CD4-positive, alpha-beta T cell treated with Interleukin-4 for 1 hour (primary cell): ENCODE data around the gene TNFRSF25.

Source experiments
- DNase-seq, 2 donors: peaks; one replicate each; pipeline ENCODE4 v3.0.0-alpha.2; 2020 to 2022

Gene TNFRSF25

DNA sequence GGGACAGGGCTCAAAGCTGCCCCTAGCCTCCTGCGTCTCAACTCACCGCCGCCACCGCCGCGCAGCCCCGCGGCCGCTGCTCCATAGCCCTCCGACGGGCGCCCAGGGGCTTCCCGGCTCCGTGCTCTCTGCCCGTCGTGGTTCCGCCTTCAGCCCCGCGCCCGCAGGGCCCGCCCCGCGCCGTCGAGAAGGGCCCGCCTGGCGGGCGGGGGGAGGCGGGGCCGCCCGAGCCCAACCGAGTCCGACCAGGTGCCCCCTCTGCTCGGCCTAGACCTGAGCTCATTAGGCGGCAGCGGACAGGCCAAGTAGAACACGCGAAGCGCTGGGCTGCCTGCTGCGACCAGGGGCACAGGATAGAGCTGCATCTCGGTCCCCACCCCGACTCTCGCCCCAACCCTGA, at the start of gene TNFRSF25:
Gene TNFRSF25 (minus strand): TSS at position 151 of the 400 bp plus-strand sequence. CDS start 66 bp downstream, at position 85.
- DNase-seq, result peak; percentile 51 to 67

- no peak for DNase-seq
These were observed 49.8 kb upstream of the TNFRSF25 start for GRCh38 chr1:6515771-6516170.

DNA sequence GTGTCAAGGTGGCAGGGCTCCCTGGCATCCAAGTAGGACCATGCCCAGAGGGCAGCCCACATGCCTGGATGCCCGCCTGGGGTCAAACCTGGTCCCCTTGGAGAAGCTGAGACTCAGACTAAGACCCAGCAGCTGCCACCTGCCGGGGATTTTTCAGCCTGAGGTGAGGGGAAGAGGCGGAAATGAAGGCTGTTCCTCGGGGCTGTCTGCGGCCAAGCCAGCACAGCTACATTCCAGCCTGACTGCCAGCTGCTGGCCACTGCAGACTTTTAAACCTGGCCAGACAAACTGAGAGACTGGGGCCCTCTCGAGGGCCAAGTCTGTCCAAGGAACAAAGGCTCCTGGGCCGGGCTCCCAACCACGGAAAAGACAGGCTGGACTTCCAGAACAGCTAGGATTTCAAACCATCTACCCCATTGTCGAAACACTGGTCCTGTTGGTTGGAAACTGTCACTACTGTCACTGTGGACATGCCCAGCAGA, 47.4 kb upstream of the TNFRSF25 start:
- DNase-seq, result no peak

GRCh38 chr1:6512908-6513280, 46.9 kb upstream of the TNFRSF25 start:
- DNase-seq, result no peak

- DNase-seq, result no peak
These were observed 46.4 kb upstream of the TNFRSF25 start for GRCh38 chr1:6512245-6512907.

GRCh38 chr1:6511561-6512244, 45.7 kb upstream of the TNFRSF25 start:
- no peak for DNase-seq

DNA sequence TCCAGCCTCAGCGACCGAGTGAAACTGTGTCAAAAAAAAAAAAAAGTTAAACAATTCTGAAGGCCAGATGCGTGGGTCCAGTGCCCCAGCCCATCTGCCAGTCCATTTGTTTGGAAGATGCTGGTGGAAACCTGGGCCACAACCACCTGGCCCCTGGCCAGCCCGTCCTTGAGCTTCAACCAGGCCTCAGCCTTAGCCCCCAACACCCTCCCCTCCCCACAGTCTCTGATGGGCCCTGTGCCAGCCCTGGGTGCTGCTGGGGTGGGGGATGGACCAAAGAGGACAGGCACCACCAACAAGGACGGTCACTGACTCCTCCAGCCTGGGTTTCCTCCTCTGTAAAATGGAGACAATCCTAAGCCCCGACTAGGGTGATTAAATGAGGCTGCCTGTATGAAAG, 45.1 kb upstream of the TNFRSF25 start:
- DNase-seq, result no peak

DNA sequence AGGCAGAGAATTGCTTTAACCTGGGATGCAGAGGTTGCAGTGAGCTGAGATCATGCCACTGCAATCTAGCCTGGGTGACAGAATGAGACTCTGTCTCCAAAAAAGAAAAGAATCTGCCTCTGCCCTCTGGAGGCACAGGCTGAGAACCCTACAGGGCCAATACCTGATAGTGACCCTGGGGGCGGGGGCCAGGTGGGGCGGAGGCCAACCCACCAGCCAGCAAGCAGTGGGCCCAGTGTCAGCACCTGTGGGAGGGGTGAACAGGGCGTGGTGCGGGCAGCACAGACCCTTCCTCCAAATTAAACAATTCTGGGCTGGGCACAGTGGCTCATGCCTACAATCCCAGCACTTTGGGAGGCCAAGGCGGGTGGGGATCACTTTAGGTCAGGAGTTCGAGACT, 44.5 kb upstream of the TNFRSF25 start:
- no peak for DNase-seq

DNA sequence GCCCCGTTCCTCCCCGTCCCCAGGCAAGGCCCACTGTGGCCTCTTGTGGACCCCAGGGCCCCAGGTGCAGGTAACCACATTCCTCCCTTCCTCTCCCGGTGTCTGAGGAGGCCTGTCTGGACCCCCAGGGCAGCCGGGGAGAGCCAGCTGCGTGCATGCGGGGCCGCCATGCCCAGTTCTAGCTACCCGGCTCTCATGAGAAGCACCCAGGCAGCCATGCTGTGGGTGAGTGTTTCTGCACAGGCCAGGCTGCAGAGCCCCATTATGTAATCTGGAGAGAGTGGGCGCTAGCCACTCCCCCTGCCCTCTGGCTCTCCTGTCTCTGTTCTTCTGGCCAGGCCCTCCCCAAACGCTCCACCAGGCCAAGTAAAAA, 43.9 kb upstream of the TNFRSF25 start:
- DNase-seq, result no peak

DNA sequence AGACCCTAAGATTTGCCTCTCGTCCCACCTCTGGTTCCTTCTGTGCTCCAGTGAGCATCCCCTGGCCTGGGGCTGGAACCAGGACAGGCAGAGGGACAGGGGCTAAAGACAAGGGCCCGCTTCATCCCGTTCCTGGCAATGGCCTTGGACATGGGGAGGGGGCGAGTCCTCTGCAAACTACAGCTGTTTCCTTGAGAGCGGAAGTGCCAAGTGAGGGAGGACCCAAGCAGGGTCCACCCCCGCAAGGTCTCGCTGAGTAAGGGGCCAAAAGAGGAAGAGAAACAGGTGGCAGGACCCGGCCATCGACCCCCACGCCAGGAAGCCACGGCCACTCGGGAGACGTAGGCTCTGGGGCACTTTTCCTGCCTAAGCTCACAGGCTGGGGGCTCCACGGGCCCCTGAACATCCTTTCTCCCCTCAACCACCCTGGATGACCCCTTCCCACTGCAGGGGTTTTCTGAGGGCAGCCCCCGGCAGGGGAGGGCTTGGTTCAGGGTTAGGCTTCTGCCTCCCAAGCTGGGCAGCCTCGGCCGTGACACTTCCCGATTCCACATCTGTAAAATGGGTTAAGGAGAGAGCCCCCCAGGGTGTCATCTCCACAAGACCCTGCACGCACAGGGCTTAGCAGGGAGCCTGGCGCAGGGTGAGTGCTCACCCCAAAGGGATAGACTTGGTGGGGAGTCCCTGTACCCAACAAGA, 43.4 kb upstream of the TNFRSF25 start:
- no peak for DNase-seq

DNA sequence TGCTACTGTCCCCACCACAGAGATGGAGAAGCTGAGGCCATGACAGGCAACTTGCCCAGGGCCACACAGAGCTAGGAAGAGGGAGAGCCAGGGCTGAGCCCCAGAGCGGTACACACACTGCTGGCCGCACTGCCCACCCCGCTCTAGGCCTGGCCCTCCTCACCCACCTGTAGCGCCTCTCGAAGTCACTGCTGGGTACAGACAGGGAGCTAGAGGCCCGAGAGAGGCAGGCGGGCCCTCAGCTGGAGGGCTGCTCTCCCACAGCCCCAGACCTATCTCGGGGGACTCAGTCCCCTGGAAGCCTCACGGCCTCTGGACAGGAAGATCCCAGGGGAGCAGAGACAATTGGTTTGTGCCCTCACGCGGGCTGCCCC, 42.8 kb upstream of the TNFRSF25 start:
- no peak for DNase-seq

DNA sequence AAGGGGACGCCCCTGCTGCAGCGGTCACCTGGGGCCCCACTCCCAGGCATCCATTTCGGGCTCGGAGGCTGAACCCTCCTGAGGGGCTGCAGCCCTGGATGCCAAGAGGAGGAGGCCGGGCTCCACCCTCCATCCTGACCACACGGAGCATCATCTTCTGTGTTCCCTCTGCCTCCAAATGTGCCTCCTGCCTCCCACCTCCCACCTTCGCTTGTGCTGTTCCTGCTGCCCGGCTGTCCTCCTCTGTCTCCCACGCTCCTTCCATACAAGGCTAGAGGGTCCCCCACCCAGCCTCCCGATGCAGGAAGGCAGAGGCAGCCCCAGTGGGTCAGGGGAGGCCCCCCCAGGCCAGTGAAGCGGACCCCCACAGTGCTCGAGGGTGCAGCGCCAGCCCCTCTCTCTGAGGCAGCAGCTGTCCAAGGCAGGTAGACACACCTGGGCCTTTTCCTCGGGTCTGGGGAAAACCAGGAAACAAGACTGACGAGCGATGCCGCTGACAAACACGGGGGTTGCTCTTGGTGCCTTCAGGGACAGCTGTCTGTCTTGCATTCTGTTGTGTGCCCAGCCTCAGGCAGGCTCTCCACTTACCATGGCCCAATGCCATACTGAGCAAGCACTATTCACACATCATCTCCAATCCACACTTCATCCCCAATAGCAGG, 42.3 kb upstream of the TNFRSF25 start:
- DNase-seq, result no peak

GRCh38 chr1:6507461-6507911, 41.5 kb upstream of the TNFRSF25 start:
- DNase-seq, result no peak

- DNase-seq, result no peak
These were observed 41.1 kb upstream of the TNFRSF25 start for GRCh38 chr1:6507037-6507428.

GRCh38 chr1:6506210-6507036, 40.5 kb upstream of the TNFRSF25 start:
- DNase-seq, result no peak

GRCh38 chr1:6505367-6506209, 39.6 kb upstream of the TNFRSF25 start:
- no peak for DNase-seq

DNA sequence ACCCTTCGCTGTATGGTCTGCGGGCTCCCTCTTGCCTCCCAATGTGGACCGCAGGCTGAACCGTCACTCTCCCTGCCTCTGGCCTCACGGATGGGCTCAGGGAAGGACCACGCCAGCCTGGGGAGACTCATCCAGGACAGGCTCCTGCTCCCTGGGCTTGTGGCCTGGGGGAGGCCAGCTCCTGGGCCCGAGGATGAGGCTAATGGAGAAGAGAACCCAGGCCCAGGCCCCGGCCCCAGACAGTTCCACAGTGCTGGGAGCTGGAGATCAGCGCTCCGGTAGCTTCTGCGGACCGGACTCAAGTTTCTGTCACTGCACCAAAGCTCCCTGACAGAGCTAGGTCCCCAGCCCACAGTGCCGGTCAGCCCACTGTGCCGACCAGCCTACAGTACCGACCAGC, 38.9 kb upstream of the TNFRSF25 start:
- DNase-seq, result no peak

DNA sequence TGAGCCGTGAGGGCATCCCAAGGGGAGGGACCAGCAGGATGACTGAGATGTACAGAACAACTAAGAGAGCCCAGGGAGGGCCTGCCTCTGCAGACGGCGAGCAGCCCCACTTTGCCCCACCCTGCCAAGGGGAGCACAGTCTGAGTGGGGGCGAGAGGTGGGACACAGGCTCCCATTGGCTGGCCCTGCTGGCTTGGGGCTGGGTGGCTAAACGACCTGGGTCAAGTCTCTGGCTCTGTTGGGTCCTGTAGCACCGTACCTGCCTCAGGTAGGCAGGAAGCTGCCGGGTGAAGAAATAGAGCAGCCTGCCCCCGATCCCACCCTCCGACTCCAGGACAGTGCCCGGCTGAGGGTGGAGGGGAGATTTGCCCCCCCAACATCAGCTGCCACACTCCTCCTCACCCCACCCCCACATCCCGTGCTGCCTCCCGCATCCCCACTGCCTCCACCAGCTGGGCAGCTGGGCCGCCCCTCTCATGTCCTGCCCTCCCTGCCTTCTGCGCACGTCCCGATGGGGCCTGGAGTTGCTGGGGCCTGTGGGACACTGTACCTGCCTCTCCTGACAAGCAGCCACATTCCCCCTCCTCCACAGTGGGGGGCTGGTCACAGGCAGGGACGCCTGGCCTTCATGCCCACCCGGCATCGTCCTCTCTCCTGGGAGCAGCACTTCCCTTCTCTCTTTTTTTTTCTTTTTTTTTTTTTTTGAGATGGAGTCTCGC, 38.1 kb upstream of the TNFRSF25 start:
- DNase-seq, result no peak

DNA sequence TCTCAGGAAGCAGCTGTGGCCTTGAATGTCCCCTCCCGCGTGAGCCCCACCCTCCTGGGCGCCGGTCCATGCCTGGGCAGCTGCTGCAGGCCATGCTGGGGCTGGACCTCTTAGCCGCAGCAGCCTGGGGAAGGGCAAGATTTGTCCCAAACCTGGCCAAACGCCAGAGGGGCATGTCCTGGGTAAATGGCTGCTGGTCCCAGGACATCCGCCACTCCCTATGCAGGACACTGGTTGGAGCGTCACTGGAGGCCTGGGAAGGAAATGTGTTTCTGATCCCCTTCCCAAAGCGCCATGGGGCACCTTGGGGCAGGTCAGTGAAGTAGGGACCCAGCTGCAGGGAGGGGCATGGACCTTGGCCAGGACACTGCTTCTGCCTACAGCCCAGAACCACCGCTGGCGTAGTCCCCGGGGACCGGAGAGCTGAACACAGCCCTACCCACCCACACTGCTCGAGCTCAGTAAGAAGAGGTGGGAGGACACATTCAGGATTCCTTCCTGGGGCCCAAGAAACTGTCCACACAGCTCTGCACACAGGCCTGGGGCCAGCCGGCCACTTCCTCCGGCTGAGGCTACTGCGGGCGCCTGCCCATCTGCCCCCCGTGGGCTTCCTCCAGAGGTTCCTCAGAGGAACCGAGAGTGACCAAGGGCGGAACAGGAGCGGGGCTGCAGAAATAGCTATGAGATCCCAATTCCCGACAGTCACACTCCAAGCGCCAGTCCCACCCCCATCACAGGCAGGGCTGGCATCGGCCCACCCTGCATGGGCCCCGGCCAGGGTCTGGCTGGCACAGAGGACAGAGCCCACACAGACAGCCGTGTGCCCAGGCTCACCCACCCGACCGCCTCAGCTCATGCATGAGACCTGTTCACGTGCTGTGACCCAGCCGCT, 36.3 kb upstream of the TNFRSF25 start:
- no peak for DNase-seq

- no peak for DNase-seq
These were observed 35.4 kb upstream of the TNFRSF25 start for GRCh38 chr1:6501279-6501813.
